GM12864 (cell line): ENCODE results near the gene PDIA5.

Experiments used
- DNase-seq: peaks from one replicate; pipeline ENCODE4 v3.0.0-alpha.2; 2011; ENCODE audit warnings: low read depth
- H3K4me3 ChIP-seq: 2 replicates; pipeline ENCODE4 v1.5.1; 2011; ENCODE audit warnings: mild to moderate bottlenecking, low read depth, low read length, control low read depth
- CTCF ChIP-seq: IDR thresholded peaks from 2 replicates; pipeline ENCODE4 v1.5.1; 2011; ENCODE audit warnings: low read depth, mild to moderate bottlenecking, moderate library complexity, low read length, control low read depth, inconsistent platforms; ENCODE audit errors: missing control alignments

PDIA5 gene

GRCh38 chr3:123165163-123165562, 98.3 kb downstream of the PDIA5 start:
- DNase-seq = no peak
- H3K4me3 ChIP-seq = no peak overlapping the region
- TF ChIP-seq CTCF = no peak

GRCh38 chr3:123167686-123168085, 100.9 kb downstream of the PDIA5 start:
- no peak for DNase-seq
- no peak for TF ChIP-seq CTCF
- H3K4me3 ChIP-seq = no peak overlapping the region

DNA sequence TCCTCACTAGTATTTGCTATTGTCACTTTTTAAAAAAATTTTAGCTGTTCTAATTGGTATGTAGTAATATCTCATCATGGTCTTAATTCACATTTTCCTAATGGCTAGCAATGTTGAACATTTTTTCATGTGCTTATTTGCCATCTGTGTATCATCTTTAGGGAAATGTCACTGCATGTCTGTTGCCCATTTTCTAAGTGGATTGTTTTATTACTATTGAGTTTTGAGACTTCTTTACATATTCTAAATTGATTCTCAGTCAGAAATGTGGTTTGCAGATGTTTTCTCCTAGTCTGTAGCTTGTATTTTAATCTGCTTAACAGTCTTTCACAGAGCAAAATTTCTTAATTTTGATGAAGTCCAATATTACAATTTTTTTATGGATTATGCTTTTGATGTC, 101.3 kb downstream of the PDIA5 start:
- TF ChIP-seq CTCF = no peak
- no peak overlapping the region for H3K4me3 ChIP-seq
- no peak for DNase-seq

DNA sequence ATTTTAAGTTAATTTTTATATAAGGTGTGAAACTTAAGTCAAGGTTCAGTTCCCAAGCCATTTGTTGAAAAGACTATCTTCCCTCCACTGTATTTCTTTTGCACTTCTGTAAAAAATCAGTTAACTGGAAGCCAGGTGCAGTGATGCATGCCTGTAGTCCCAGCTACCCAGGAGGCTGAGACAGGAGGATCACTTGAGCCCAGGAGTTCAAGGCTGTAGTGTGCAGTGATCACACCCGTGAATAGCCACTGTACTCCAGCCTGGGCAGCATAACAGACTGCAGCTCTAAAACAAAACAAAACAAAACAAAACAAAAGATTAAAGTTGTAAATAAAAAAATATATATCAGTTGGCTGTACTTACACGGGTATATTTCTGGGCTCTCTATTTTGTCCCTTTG, 101.8 kb downstream of the PDIA5 start:
- TF ChIP-seq CTCF = no peak
- H3K4me3 ChIP-seq = no peak overlapping the region
- DNase-seq = no peak

DNA sequence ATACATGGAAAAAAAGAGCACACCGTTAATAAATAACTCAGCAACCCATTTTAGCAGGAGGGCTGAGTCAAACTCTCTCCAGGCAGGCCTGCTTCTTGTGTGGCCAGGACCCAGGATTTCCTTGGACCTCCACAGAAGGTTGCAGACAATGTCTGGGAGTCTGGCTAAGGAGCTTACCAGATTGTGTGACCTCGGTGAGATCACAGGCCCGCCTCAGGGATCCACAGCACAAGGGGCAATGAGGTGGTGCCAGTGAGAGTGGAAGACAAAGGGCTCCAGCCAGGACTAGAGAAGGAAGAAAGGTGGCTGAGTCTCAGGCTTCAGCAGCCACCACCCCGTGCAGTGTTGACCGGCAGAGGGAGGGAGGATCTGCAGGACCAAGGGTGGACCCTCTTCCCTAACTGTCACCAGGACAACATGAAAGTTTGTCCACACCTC, 102.7 kb downstream of the PDIA5 start:
- H3K4me3 ChIP-seq = no peak overlapping the region
- DNase-seq = no peak

DNA sequence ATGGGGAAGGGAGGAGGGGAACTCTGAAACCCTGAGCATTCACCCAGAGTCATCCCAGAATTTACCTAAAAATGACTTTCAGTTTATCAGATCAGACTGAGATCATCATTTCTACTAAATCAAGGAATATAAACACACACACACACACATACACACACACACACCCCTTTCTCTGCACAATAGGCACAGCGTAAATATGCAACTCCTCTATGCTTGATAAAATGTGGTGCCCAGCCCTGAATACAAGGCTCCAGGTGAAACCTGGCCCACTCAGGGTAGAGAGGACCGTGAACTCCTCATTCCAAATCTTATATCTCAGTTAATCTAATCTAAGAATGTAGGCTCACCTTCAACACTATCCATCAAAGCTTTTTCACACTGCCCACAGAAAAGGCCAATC, 103.1 kb downstream of the PDIA5 start:
- no peak overlapping the region for H3K4me3 ChIP-seq
- no peak for TF ChIP-seq CTCF
- DNase-seq = no peak

More for the DNA sequence above, 102.7 kb downstream of the PDIA5 start:
- TF ChIP-seq CTCF = no peak

- H3K4me3 ChIP-seq = no peak overlapping the region
- DNase-seq = no peak
- TF ChIP-seq CTCF = no peak
Measured at GRCh38 chr3:123180791-123181190, 114.0 kb downstream of the PDIA5 start.
